ENCODE data around the gene TTC29.

DNA sequence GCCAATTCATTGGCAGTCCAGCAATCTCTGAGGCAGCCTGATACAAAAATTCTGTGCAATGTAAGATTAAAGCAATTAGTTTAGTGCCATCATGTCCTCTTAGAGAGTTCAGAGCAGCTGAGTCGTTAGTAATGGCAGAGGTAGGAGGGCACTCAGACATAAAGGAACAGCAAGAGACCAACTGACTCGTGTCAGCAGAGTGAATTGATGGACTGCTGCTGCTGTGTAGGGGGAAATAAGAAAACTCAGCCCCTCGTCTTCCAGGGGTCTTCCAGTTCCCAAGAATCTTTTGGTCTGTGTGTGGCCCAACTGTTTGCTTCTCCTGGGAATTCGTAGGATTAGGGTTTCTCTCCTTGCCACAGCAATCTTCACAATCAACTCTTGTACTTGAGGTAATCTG lies 100.9 kb downstream of the TTC29 start:
- TF ChIP-seq, protein P1, sequence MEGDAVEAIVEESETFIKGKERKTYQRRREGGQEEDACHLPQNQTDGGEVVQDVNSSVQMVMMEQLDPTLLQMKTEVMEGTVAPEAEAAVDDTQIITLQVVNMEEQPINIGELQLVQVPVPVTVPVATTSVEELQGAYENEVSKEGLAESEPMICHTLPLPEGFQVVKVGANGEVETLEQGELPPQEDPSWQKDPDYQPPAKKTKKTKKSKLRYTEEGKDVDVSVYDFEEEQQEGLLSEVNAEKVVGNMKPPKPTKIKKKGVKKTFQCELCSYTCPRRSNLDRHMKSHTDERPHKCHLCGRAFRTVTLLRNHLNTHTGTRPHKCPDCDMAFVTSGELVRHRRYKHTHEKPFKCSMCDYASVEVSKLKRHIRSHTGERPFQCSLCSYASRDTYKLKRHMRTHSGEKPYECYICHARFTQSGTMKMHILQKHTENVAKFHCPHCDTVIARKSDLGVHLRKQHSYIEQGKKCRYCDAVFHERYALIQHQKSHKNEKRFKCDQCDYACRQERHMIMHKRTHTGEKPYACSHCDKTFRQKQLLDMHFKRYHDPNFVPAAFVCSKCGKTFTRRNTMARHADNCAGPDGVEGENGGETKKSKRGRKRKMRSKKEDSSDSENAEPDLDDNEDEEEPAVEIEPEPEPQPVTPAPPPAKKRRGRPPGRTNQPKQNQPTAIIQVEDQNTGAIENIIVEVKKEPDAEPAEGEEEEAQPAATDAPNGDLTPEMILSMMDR (conservative IDR thresholded peaks at IDR 0.05; ENCODE audit: low read depth in 2 of 2): no peak
- TF ChIP-seq, protein P2, sequence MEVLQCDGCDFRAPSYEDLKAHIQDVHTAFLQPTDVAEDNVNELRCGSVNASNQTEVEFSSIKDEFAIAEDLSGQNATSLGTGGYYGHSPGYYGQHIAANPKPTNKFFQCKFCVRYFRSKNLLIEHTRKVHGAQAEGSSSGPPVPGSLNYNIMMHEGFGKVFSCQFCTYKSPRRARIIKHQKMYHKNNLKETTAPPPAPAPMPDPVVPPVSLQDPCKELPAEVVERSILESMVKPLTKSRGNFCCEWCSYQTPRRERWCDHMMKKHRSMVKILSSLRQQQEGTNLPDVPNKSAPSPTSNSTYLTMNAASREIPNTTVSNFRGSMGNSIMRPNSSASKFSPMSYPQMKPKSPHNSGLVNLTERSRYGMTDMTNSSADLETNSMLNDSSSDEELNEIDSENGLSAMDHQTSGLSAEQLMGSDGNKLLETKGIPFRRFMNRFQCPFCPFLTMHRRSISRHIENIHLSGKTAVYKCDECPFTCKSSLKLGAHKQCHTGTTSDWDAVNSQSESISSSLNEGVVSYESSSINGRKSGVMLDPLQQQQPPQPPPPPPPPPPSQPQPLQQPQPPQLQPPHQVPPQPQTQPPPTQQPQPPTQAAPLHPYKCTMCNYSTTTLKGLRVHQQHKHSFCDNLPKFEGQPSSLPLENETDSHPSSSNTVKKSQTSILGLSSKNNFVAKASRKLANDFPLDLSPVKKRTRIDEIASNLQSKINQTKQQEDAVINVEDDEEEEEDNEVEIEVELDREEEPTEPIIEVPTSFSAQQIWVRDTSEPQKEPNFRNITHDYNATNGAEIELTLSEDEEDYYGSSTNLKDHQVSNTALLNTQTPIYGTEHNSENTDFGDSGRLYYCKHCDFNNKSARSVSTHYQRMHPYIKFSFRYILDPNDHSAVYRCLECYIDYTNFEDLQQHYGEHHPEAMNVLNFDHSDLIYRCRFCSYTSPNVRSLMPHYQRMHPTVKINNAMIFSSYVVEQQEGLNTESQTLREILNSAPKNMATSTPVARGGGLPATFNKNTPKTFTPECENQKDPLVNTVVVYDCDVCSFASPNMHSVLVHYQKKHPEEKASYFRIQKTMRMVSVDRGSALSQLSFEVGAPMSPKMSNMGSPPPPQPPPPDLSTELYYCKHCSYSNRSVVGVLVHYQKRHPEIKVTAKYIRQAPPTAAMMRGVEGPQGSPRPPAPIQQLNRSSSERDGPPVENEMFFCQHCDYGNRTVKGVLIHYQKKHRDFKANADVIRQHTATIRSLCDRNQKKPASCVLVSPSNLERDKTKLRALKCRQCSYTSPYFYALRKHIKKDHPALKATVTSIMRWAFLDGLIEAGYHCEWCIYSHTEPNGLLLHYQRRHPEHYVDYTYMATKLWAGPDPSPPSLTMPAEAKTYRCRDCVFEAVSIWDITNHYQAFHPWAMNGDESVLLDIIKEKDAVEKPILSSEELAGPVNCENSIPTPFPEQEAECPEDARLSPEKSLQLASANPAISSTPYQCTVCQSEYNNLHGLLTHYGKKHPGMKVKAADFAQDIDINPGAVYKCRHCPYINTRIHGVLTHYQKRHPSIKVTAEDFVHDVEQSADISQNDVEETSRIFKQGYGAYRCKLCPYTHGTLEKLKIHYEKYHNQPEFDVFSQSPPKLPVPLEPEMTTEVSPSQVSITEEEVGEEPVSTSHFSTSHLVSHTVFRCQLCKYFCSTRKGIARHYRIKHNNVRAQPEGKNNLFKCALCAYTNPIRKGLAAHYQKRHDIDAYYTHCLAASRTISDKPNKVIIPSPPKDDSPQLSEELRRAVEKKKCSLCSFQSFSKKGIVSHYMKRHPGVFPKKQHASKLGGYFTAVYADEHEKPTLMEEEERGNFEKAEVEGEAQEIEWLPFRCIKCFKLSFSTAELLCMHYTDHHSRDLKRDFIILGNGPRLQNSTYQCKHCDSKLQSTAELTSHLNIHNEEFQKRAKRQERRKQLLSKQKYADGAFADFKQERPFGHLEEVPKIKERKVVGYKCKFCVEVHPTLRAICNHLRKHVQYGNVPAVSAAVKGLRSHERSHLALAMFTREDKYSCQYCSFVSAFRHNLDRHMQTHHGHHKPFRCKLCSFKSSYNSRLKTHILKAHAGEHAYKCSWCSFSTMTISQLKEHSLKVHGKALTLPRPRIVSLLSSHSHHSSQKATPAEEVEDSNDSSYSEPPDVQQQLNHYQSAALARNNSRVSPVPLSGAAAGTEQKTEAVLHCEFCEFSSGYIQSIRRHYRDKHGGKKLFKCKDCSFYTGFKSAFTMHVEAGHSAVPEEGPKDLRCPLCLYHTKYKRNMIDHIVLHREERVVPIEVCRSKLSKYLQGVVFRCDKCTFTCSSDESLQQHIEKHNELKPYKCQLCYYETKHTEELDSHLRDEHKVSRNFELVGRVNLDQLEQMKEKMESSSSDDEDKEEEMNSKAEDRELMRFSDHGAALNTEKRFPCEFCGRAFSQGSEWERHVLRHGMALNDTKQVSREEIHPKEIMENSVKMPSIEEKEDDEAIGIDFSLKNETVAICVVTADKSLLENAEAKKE (CRISPR knock-in tag; IDR thresholded peaks at IDR 0.05): no peak
- no peak for TF ChIP-seq POLR2AphosphoS5 (IDR thresholded peaks at IDR 0.05; ENCODE audit: low read depth)

Data from GM23338 (cell line).